RWPE2 (cell line): ENCODE results near the gene KCNJ1.

Experiments
- ATAC-seq: fragments of 200-7000 bp; cut with Tn5 transposase; 3 replicates; pipeline ENCODE4 v1.9.1; 2021; ENCODE audit warnings: low read depth
- DNase-seq: peaks from one replicate; pipeline ENCODE4 v3.0.0-alpha.2; 2020; ENCODE audit warnings: low spot score
- H3K27ac ChIP-seq: fragments of 450-650 bp; 2 replicates; pipeline ENCODE4 v1.5.1; 2017; ENCODE audit warnings: mild to moderate bottlenecking; ENCODE audit not compliant: poor library complexity, severe bottlenecking
- H3K27me3 ChIP-seq: fragments of 250-450 bp; sonication (Bioruptor Pico); 2 replicates; pipeline ENCODE4 v1.5.1; 2021; ENCODE audit warnings: mild to moderate bottlenecking, moderate library complexity; ENCODE audit not compliant: insufficient read depth, poor library complexity, severe bottlenecking
- H3K36me3 ChIP-seq: fragments of 250-450 bp; sonication (Bioruptor Pico); 2 replicates; pipeline ENCODE4 v1.5.1; 2020; ENCODE audit warnings: low read depth, mild to moderate bottlenecking, moderate library complexity
- H3K4me1 ChIP-seq: fragments of 250-450 bp; sonication (Bioruptor Pico); 2 replicates; pipeline ENCODE4 v1.5.1; 2021; ENCODE audit warnings: mild to moderate bottlenecking, moderate library complexity; ENCODE audit not compliant: insufficient read depth, poor library complexity, severe bottlenecking
- H3K4me3 ChIP-seq: fragments of 250-450 bp; sonication (Bioruptor Pico); 2 replicates; pipeline ENCODE4 v1.5.1; 2021; ENCODE audit warnings: mild to moderate bottlenecking, moderate library complexity; ENCODE audit not compliant: severe bottlenecking
- H3K9me3 ChIP-seq: fragments of 250-450 bp; sonication (Bioruptor Pico); 2 replicates; pipeline ENCODE4 v1.5.1; 2021; ENCODE audit warnings: mild to moderate bottlenecking, moderate library complexity; ENCODE audit not compliant: severe bottlenecking
- TF ChIP-seq, protein P1 (sequence below): fragments of 450-650 bp; IDR thresholded peaks from one replicate; pipeline ENCODE4 v1.5.1; 2017; ENCODE audit warnings: mild to moderate bottlenecking, moderate library complexity; ENCODE audit not compliant: poor library complexity, severe bottlenecking

Gene KCNJ1

DNA sequence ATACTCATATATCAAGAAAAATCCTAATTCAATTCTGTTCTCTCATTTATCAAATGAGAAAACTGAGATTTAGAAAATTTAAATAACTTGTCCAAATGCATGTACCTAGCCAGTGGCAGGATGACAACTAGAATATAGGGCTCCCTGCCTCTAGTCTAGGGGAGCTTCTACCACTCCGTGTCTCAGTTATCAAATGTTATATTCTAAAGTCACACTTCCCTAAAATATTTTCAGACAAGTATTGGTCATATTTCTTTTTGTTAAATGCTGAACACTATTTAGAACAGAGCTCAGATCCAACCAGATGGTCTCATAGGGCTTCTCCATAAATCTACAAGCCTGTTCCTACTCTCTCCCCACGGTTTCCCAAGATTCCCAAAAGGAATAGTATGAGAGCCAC, 26.3 kb downstream of the KCNJ1 start:
- DNase-seq: no peak
- H3K36me3 ChIP-seq: no peaks in the 10 kb centered on the region
- H3K27ac ChIP-seq: no peak overlapping the region
- ATAC-seq: no peak
- no peak overlapping the region for H3K4me3 ChIP-seq
- no peaks in the 10 kb centered on the region for H3K9me3 ChIP-seq
- no peaks in the 10 kb centered on the region for H3K4me1 ChIP-seq
- no peaks in the 10 kb centered on the region for H3K27me3 ChIP-seq
- TF ChIP-seq, protein P1, sequence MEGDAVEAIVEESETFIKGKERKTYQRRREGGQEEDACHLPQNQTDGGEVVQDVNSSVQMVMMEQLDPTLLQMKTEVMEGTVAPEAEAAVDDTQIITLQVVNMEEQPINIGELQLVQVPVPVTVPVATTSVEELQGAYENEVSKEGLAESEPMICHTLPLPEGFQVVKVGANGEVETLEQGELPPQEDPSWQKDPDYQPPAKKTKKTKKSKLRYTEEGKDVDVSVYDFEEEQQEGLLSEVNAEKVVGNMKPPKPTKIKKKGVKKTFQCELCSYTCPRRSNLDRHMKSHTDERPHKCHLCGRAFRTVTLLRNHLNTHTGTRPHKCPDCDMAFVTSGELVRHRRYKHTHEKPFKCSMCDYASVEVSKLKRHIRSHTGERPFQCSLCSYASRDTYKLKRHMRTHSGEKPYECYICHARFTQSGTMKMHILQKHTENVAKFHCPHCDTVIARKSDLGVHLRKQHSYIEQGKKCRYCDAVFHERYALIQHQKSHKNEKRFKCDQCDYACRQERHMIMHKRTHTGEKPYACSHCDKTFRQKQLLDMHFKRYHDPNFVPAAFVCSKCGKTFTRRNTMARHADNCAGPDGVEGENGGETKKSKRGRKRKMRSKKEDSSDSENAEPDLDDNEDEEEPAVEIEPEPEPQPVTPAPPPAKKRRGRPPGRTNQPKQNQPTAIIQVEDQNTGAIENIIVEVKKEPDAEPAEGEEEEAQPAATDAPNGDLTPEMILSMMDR: no peak

DNA sequence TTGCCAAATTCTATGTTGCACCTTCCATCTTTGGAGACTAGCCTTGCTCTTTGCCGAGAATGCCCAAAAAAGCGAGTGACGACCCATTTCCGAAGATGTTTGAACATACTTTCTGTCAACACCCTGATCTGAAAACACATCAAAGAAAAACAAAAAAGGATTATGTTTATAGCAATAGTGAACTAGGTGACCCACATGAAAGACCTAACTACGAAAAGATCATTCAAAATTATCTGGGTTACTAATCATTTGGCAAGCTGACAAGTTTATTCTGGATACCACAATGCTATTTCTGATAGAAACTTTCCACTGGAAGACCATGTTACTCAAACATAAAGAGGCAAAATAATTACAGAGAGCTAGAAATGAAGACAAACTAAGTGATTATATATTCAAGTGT, 27.0 kb downstream of the KCNJ1 start:
- Histone ChIP-seq H3K27me3 (no peaks in the 10 kb centered on the region), H3K27ac (no peak overlapping the region), H3K4me1 (no peaks in the 10 kb centered on the region), H3K36me3 (no peaks in the 10 kb centered on the region), H3K4me3 (no peak overlapping the region), H3K9me3 (no peaks in the 10 kb centered on the region)
- TF ChIP-seq, protein P1: no peak
- ATAC-seq (no peak), DNase-seq (no peak)

DNA sequence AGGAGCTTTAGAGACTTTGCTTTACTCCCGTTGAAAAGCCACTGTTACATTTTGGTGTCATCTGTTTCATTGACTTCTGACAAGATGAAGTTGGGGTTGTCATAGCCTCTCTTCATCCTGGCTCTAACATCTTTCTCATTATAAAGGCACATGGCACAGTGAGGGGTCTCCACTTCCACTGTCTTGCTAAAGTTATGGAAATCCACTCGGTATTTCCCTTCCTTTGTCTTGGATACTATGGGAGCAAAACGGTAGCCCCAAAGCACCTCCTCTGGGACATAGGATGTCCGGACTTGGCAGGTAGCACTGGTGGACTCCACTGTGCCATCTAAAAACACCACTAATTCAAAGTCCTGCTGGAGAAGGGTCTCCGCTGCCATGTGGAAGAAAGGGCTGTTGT, 28.0 kb downstream of the KCNJ1 start:
- H3K9me3 ChIP-seq: no peaks in the 10 kb centered on the region
- no peak overlapping the region for H3K27ac ChIP-seq
- TF ChIP-seq, protein P1: no peak
- DNase-seq (no peak), ATAC-seq (no peak)
- no peak overlapping the region for H3K4me3 ChIP-seq
- no peaks in the 10 kb centered on the region for H3K4me1 ChIP-seq
- no peaks in the 10 kb centered on the region for H3K36me3 ChIP-seq
- no peaks in the 10 kb centered on the region for H3K27me3 ChIP-seq

DNA sequence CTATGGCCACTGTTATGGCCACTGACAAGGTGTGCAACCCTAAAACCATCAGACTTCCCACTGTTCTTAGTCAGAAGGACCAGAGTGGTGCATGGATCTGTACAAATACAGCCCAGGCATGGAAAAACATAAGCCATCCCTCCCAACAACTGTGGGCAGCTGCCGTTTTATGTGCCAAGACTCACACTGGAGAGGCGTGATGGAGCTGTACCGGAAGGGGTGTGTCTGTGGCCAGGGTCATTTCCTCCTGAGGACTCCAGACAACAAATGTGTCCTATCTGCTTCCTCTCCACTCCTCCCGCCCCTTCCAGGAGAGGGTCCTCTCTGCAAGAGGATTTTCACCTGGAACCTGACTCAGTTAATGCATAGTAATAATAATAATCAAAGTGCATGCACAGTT, 29.5 kb downstream of the KCNJ1 start:
- no peak overlapping the region for H3K4me3 ChIP-seq
- ATAC-seq: no peak
- no peaks in the 10 kb centered on the region for H3K27me3 ChIP-seq
- no peak overlapping the region for H3K27ac ChIP-seq
- H3K4me1 ChIP-seq: no peaks in the 10 kb centered on the region
- no peaks in the 10 kb centered on the region for H3K36me3 ChIP-seq
- TF ChIP-seq, protein P1: no peak
- H3K9me3 ChIP-seq: no peaks in the 10 kb centered on the region
- DNase-seq: no peak

DNA sequence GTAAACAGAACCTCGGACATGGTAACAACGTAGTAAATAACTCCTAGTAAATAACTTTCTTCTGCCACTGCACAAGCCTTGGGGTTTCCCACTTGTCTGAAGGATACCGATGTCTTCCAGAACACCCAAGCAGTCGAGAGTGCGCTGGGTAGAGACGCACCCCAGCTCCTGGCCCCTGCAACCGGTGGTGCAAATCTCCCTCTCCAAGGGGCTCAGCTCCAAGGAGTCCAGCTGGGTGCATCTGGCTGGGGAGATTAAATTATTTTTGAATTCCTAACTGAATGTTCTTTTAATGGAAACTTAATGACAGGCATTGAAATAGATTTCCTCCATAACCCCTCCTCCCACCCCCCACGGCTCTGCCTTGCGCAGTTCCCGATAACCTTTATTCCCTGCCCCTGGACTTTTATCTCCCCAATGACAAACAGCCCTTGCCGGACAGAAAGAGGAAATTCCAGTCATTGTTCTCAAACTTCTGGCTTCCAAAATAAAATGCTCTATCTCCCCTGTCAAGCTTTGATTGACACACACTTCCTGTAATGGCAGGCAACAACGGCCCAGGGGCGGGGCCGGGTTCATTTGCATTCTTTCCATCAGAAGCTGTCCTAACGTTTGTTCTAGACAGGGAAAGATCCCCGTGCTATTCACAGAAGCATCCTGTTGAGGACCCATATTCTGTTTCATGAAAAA, 31.2 kb downstream of the KCNJ1 start:
- no peaks in the 10 kb centered on the region for H3K4me1 ChIP-seq
- TF ChIP-seq, protein P1: no peak
- no peak overlapping the region for H3K27ac ChIP-seq
- DNase-seq (no peak), ATAC-seq (no peak)
- no peaks in the 10 kb centered on the region for H3K9me3 ChIP-seq
- no peak overlapping the region for H3K4me3 ChIP-seq
- no peaks in the 10 kb centered on the region for H3K27me3 ChIP-seq
- no peaks in the 10 kb centered on the region for H3K36me3 ChIP-seq
